Measurements from ENCODE around the gene PREX1. TPM values are rescaled to one million over a fixed set of nuclear protein-coding genes. Genes with fewer than 3 reads are reported as not detected.

PREX1 gene
- total RNA-seq, 1 experiment from 2014 or later, result 36.0 TPM

- Histone ChIP-seq H3K36me3 (replicated peaks; ENCODE audit: control insufficient read depth, insufficient read depth, low read length) (no peaks in the 10 kb centered on the region), H3K4me3 (ENCODE audit: insufficient read depth, low read depth, low read length) (no peak overlapping the region), H3K27me3 (ENCODE audit: control insufficient read depth, insufficient read depth, low read length) (no peaks in the 10 kb centered on the region)
- DNase-seq, result peak; percentile 63
Measured at GRCh38 chr20:48747840-48748414, 79.9 kb downstream of the PREX1 start.

- Histone ChIP-seq H3K27me3 (ENCODE audit: control insufficient read depth, insufficient read depth, low read length) (no peaks in the 10 kb centered on the region), H3K4me3 (ENCODE audit: insufficient read depth, low read depth, low read length) (no peak overlapping the region), H3K36me3 (replicated peaks; ENCODE audit: control insufficient read depth, insufficient read depth, low read length) (no peaks in the 10 kb centered on the region)
- DNase-seq, result no peak
Measured at GRCh38 chr20:48745330-48745729, 82.5 kb downstream of the PREX1 start.

DNA sequence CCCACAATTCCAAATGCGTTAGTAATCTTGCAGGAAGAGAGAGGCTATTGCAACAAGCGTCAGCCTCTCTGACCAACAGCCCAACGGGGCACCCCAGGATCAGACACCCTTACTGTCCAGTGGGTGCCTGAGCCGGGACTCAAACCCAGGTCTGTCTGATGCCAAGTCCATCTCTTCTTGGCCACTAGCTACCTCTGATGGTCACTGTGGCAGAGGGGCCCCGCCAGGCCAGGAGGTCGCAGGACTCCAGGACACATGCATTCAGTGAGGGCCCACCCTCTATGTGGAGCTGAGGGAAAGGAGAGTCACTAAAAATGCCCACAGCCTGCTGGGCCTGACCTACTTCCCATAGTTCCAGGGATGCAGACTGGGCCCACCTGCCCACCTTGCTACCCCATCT lies 83.3 kb downstream of the PREX1 start:
- no peak overlapping the region for H3K4me3 ChIP-seq (ENCODE audit: insufficient read depth, low read depth, low read length)
- no peaks in the 10 kb centered on the region for H3K27me3 ChIP-seq (ENCODE audit: control insufficient read depth, insufficient read depth, low read length)
- no peak for DNase-seq
- no peaks in the 10 kb centered on the region for H3K36me3 ChIP-seq (replicated peaks; ENCODE audit: control insufficient read depth, insufficient read depth, low read length)

DNA sequence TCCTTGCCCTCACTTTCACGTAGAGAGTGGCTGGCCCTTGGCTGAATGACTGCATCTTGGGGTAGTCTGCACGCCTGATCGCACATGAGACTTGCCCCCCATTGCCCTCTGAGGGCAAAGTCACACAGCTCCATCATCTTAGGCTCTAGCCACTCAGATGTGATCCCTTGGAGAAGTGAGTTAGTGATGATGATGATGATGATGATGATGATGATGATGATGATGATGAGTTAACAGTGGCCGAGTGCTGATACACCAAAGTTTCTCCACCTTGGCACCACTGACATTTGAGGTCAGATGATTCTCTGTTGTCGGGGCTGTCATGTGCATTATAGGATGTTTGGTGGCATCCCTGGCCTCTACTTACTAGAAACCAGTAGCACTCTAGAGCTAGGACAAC lies 84.0 kb downstream of the PREX1 start:
- no peaks in the 10 kb centered on the region for H3K27me3 ChIP-seq (ENCODE audit: control insufficient read depth, insufficient read depth, low read length)
- no peaks in the 10 kb centered on the region for H3K36me3 ChIP-seq (replicated peaks; ENCODE audit: control insufficient read depth, insufficient read depth, low read length)
- no peak for DNase-seq
- no peak overlapping the region for H3K4me3 ChIP-seq (ENCODE audit: insufficient read depth, low read depth, low read length)

DNA sequence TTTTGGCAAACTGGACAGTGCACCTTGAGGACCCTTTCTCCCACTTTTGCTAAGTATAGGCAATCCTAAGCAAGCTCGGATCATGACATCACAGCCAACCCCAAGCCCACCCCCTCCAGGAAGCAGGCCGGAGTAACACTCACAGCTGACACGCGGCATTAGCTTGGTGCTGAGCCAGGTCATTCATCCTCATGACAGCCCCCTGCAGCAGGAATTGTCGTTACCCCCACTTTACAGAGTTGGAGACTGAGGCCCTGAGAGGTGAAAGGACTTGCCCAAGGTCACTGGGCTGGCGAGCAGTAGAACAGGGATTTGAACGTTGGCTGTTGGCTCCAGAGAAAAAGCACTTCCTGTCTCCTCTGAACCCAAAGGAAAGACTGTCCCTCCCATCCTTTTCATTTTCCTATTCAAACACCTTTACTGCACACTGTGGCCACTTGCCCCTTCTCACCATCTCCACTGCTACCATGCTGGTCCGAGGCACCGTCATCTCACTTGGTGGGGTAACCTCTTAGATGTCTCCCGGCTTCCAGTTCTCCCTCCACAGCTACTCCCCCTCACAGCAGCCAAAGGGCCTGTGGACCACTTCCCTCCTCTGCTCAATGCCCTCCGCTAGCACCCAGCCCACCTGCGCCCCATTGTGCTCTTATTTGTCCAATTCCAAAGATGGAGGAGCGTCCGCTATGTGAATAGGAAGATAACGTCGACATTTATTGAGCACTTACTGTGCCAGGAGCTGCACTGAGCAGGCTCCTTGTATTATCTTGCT lies 84.7 kb downstream of the PREX1 start:
- no peaks in the 10 kb centered on the region for H3K27me3 ChIP-seq (ENCODE audit: control insufficient read depth, insufficient read depth, low read length)
- H3K4me3 ChIP-seq (ENCODE audit: insufficient read depth, low read depth, low read length), result no peak overlapping the region
- H3K36me3 ChIP-seq (replicated peaks; ENCODE audit: control insufficient read depth, insufficient read depth, low read length), result no peaks in the 10 kb centered on the region
- DNase-seq, result no peak

GRCh38 chr20:48742233-48742632 lies 85.6 kb downstream of the PREX1 start:
- no peak for DNase-seq
- H3K36me3 ChIP-seq (replicated peaks; ENCODE audit: control insufficient read depth, insufficient read depth, low read length), result no peaks in the 10 kb centered on the region
- no peaks in the 10 kb centered on the region for H3K27me3 ChIP-seq (ENCODE audit: control insufficient read depth, insufficient read depth, low read length)
- no peak overlapping the region for H3K4me3 ChIP-seq (ENCODE audit: insufficient read depth, low read depth, low read length)

GRCh38 chr20:48741669-48742068 lies 86.1 kb downstream of the PREX1 start:
- Histone ChIP-seq H3K4me3 (ENCODE audit: insufficient read depth, low read depth, low read length) (no peak overlapping the region), H3K36me3 (replicated peaks; ENCODE audit: control insufficient read depth, insufficient read depth, low read length) (no peaks in the 10 kb centered on the region)

GRCh38 chr20:48740712-48741111 lies 87.1 kb downstream of the PREX1 start:
- DNase-seq, result no peak
- Histone ChIP-seq H3K36me3 (replicated peaks; ENCODE audit: control insufficient read depth, insufficient read depth, low read length) (no peaks in the 10 kb centered on the region), H3K4me3 (ENCODE audit: insufficient read depth, low read depth, low read length) (no peak overlapping the region), H3K27me3 (ENCODE audit: control insufficient read depth, insufficient read depth, low read length) (no peaks in the 10 kb centered on the region)

More at GRCh38 chr20:48741669-48742068, 86.1 kb downstream of the PREX1 start:
- no peaks in the 10 kb centered on the region for H3K27me3 ChIP-seq (ENCODE audit: control insufficient read depth, insufficient read depth, low read length)
- DNase-seq, result no peak

GRCh38 chr20:48740292-48740649 lies 87.5 kb downstream of the PREX1 start:
- no peak for DNase-seq
- Histone ChIP-seq H3K36me3 (replicated peaks; ENCODE audit: control insufficient read depth, insufficient read depth, low read length) (no peaks in the 10 kb centered on the region), H3K4me3 (ENCODE audit: insufficient read depth, low read depth, low read length) (no peak overlapping the region), H3K27me3 (ENCODE audit: control insufficient read depth, insufficient read depth, low read length) (no peaks in the 10 kb centered on the region)

DNA sequence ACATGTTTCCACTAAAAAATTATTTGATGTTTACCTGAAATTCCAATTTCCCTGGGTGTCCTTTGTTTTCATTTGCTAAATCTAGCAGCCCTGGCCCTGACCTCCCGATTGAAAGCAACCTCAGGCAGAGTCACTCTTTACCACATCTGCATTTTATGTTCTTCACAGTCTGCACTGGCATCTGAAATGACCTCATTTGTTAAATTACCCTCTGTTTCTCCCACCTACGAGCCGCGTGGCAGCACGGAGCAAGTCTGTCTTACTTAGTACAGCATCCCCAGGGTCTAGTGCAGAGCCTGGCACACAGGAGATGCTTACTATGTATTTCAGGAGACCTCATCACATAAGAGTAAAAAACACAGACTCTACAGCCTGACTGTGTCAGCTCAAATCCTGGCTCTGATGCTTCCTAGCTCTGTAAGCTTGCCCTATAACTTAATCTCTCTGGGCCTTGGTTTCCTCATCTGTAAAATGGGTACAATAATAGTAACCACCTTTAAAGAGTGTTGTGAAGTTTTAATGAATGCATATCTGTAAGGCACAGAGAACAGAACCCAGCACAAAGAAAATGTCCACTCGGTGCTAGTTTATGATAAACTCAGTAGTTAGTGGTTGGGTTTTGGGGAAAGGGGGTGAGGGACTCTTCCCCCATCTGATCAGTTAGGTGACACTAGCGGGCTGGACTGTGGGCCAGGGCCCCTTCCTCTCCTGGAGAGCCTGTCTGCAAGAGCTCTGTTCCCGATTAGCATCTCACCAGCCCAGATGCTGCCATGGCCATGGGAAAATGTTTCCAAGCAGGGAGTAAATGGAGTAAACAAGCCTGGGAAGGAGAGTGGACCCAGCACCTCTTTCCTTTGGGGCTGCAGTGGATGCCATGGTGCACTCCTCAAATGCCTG lies 88.2 kb downstream of the PREX1 start:
- Histone ChIP-seq H3K27me3 (ENCODE audit: control insufficient read depth, insufficient read depth, low read length) (no peaks in the 10 kb centered on the region), H3K36me3 (replicated peaks; ENCODE audit: control insufficient read depth, insufficient read depth, low read length) (no peaks in the 10 kb centered on the region), H3K4me3 (ENCODE audit: insufficient read depth, low read depth, low read length) (no peak overlapping the region)
- no peak for DNase-seq

DNA sequence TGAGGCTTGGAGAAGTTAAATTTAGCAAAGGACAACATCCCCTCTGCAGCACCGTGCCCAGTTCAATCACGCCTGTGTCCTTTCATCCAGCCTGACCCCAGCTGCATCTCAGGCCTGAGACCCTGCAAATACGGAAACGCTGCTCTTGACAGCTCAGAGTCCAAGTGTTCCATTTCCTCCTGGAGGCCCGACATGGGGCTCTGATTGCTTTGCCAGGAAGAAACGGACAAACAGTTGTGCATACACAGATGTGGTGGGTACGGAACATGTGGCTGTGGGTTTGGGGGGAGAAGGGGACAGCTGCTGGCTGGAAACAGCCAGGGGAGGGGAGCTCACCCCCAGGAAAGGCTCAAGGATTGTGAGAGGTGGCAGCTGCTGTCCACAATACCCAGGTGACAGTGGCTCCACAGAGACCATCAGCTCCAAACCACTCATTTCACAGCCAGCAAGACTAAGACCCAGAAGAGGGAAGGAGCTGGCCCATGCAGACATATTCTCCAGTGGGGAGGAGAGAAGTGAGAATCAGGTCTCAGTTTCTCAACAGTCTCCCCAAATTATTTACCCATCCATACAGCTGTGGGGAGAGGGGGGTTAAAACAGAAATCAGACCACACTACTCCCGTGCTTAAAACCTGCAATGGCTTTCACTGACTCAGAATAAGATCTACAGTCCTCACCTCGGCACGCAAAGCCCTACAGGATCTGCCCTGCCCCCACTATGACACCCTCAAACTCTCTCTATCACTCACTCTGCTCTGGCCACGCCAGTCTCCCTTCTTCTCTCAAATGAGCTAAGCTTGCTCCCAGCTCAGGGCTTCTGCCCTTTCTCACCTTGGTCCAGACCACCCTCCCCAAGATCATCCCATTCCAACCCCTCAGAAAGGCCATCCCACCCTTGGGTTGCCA lies 89.1 kb downstream of the PREX1 start:
- Histone ChIP-seq H3K36me3 (replicated peaks; ENCODE audit: control insufficient read depth, insufficient read depth, low read length) (no peaks in the 10 kb centered on the region), H3K27me3 (ENCODE audit: control insufficient read depth, insufficient read depth, low read length) (no peaks in the 10 kb centered on the region), H3K4me3 (ENCODE audit: insufficient read depth, low read depth, low read length) (no peak overlapping the region)
- no peak for DNase-seq

DNA sequence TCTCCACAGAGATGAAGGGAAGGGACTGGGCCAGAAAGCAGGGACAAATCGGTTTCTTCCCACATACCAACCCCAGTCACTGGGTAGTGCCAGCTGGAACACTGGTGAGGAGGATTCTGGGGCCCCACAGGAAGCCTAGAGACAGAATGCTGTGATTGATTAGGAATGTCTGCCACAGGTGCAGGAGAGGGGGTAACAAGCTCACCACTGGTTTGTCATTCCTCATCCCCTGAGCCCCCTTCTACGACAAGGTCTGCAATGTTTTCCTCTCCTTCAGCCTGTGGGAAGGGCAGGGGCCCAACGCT lies 89.8 kb downstream of the PREX1 start:
- no peak for DNase-seq
- Histone ChIP-seq H3K27me3 (ENCODE audit: control insufficient read depth, insufficient read depth, low read length) (no peaks in the 10 kb centered on the region), H3K36me3 (replicated peaks; ENCODE audit: control insufficient read depth, insufficient read depth, low read length) (no peaks in the 10 kb centered on the region), H3K4me3 (ENCODE audit: insufficient read depth, low read depth, low read length) (no peak overlapping the region)

DNA sequence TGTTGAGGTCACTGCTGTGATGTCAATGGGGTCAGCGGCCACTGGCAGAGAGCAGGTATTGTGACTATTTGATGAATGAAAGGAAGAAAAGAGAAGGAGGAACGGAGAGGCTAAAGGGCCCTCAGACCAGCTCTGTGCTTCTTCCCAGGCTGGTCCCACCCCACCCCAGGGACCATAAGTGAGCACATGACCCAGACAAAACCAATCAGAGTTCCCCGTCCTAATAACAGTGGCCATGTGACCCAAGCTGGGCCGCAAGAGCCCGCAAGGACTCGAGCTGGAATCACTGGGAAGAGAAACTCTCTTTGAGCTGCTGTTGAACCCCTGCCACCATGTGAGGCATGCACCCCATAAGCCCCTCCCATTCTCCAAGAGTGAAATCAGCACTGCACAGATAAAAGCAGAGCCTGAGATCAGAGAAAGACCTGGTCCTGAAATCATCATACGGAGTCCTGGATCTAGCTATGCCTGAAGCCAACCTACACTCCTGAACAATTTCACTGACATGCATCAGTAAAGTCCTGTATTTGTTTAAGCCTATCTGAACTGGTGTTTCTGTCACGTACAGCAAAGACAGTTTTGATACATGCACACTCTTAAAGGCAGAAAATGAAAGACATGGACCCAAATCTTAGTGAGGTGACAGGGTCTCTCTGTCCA lies 90.2 kb downstream of the PREX1 start:
- Histone ChIP-seq H3K27me3 (ENCODE audit: control insufficient read depth, insufficient read depth, low read length) (no peaks in the 10 kb centered on the region), H3K4me3 (ENCODE audit: insufficient read depth, low read depth, low read length) (no peak overlapping the region), H3K36me3 (replicated peaks; ENCODE audit: control insufficient read depth, insufficient read depth, low read length) (no peaks in the 10 kb centered on the region)
- no peak for DNase-seq

- no peaks in the 10 kb centered on the region for H3K36me3 ChIP-seq (replicated peaks; ENCODE audit: control insufficient read depth, insufficient read depth, low read length)
- no peak for DNase-seq
- no peak overlapping the region for H3K4me3 ChIP-seq (ENCODE audit: insufficient read depth, low read depth, low read length)
- no peaks in the 10 kb centered on the region for H3K27me3 ChIP-seq (ENCODE audit: control insufficient read depth, insufficient read depth, low read length)
Measured at GRCh38 chr20:48736636-48737035, 91.2 kb downstream of the PREX1 start.

All from H7 (cell line).